Neural crest cell (in vitro differentiated cells): ENCODE results near the gene TRIM52. TPM values are rescaled to one million over a fixed set of nuclear protein-coding genes. Genes with fewer than 3 reads are reported as not detected.
A peak's percentile ranks its signal among the peaks of the same experiment; 100 is the strongest.

Experiments
- DNase-seq: peaks from one replicate; pipeline ENCODE4 v3.0.0; 2021; ENCODE audit warnings: low read depth, mixed read lengths, low spot score
- H3K27ac Mint-ChIP-seq: one replicate; pipeline ENCODE4 v1.8.0; 2021; ENCODE audit warnings: mild to moderate bottlenecking, mixed read lengths; ENCODE audit not compliant: unreplicated experiment
- H3K27me3 Mint-ChIP-seq: 2 replicates; pipeline ENCODE4 v1.8.0; 2021; ENCODE audit warnings: low read depth, mild to moderate bottlenecking, mixed read lengths
- H3K36me3 Mint-ChIP-seq: 2 replicates; pipeline ENCODE4 v1.8.0; 2021; ENCODE audit warnings: low read depth, mild to moderate bottlenecking, mixed read lengths
- H3K4me1 Mint-ChIP-seq: 2 replicates; pipeline ENCODE4 v1.8.0; 2021; ENCODE audit warnings: mixed read lengths
- H3K4me3 Mint-ChIP-seq: one replicate; pipeline ENCODE4 v1.8.0; 2021; ENCODE audit warnings: mild to moderate bottlenecking, mixed read lengths
- H3K9me3 Mint-ChIP-seq: 2 replicates; pipeline ENCODE4 v1.8.0; 2021; ENCODE audit warnings: mixed read lengths
- total RNA-seq: library from RNA; stranded (reverse); gene quantifications from 2 replicates; pipeline ENCODE4 v1.2.1, GENCODE V29; 2021
- TF ChIP-seq, protein P1 (sequence below): fragments of 200-600 bp; sonication (generic); conservative IDR thresholded peaks from 2 replicates; pipeline ENCODE4 v1.5.0; 2021; ENCODE audit warnings: antibody characterized with exemption, mild to moderate bottlenecking

TRIM52 gene
- total RNA-seq, 1 donor from 2014 or later, result 9.0 TPM

DNA sequence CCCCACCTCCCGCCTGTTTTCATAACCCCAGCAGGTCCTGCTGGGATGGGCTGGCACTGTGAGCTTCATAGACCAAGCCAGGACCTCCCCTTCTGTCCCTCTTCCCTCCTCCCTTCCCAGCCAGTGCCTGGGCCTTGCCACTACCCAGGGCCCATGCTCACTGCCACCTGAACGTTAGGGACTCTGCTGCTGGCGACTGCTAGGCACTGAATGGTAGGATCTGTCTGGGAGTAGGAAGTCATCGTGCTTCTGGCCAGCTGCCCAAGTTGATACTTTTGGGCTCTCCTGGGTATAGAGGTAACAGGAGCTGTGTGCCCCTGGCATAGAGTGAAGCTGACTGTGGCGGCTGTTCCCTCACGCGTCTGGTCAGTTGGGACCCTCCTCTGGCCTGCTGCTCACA, 29.5 kb downstream of the TRIM52 start:
- H3K27ac Mint-ChIP-seq, result no peak overlapping the region
- no peak for DNase-seq
- H3K36me3 Mint-ChIP-seq, result peaks cover 16% of the 10 kb centered on the region
- peaks cover 4% of the 10 kb centered on the region for H3K4me1 Mint-ChIP-seq
- H3K27me3 Mint-ChIP-seq, result peaks cover 24% of the 10 kb centered on the region
- H3K9me3 Mint-ChIP-seq, result no peaks in the 10 kb centered on the region
- TF ChIP-seq, protein P1, sequence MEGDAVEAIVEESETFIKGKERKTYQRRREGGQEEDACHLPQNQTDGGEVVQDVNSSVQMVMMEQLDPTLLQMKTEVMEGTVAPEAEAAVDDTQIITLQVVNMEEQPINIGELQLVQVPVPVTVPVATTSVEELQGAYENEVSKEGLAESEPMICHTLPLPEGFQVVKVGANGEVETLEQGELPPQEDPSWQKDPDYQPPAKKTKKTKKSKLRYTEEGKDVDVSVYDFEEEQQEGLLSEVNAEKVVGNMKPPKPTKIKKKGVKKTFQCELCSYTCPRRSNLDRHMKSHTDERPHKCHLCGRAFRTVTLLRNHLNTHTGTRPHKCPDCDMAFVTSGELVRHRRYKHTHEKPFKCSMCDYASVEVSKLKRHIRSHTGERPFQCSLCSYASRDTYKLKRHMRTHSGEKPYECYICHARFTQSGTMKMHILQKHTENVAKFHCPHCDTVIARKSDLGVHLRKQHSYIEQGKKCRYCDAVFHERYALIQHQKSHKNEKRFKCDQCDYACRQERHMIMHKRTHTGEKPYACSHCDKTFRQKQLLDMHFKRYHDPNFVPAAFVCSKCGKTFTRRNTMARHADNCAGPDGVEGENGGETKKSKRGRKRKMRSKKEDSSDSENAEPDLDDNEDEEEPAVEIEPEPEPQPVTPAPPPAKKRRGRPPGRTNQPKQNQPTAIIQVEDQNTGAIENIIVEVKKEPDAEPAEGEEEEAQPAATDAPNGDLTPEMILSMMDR, result no peak
- peak overlapping the region; percentile 68 for H3K4me3 Mint-ChIP-seq

DNA sequence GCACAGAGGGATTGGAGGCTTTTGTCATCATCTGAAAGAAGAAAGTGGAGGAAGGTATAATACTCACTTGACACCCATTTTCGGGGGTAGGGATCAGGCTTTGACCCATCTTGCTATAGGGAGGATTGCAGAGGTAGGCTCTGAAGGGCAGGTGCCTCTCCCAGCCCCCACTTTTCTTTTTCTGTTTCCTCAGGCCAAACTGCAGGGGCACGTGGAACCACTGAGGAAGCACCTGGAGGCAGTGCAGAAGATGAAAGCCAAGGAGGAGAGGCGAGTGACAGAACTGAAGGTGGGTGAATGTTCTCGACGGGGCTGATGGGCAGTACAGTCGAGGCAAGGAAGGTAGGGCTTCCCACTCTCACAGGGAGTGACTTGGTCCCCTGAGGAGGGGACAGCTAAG, 30.4 kb downstream of the TRIM52 start:
- Mint-ChIP-seq H3K36me3 (peaks cover 12% of the 10 kb centered on the region), H3K4me3 (peak overlapping the region; percentile 68), H3K4me1 (peaks cover 7% of the 10 kb centered on the region), H3K27me3 (peaks cover 22% of the 10 kb centered on the region), H3K9me3 (no peaks in the 10 kb centered on the region), H3K27ac (no peak overlapping the region)
- no peak for DNase-seq
- TF ChIP-seq, protein P1, result no peak

DNA sequence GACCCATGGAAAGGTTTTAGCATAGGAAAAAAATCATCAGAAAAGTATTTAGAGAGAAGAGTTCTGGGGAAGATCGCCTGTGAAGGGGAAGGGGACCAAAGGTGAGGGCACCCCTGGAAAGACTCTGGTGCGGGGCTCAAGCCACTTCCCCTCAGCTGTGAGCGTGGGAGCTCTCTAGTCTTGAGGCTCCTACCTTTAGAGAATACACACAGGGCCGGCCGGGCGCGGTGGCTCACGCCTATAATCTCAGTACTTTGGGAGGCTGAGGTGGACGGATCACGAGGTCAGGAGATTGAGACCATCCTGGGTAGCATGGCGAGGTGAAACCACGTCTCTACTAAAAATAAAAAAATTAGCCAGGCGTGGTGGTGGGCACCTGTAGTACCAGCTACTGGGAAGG, 30.9 kb downstream of the TRIM52 start:
- Mint-ChIP-seq H3K4me1 (peaks cover 9% of the 10 kb centered on the region), H3K27ac (no peak overlapping the region), H3K27me3 (peaks cover 19% of the 10 kb centered on the region), H3K36me3 (peaks cover 8% of the 10 kb centered on the region), H3K4me3 (peak overlapping the region; percentile 70), H3K9me3 (no peaks in the 10 kb centered on the region)
- DNase-seq, result no peak
- TF ChIP-seq, protein P1, result no peak

DNA sequence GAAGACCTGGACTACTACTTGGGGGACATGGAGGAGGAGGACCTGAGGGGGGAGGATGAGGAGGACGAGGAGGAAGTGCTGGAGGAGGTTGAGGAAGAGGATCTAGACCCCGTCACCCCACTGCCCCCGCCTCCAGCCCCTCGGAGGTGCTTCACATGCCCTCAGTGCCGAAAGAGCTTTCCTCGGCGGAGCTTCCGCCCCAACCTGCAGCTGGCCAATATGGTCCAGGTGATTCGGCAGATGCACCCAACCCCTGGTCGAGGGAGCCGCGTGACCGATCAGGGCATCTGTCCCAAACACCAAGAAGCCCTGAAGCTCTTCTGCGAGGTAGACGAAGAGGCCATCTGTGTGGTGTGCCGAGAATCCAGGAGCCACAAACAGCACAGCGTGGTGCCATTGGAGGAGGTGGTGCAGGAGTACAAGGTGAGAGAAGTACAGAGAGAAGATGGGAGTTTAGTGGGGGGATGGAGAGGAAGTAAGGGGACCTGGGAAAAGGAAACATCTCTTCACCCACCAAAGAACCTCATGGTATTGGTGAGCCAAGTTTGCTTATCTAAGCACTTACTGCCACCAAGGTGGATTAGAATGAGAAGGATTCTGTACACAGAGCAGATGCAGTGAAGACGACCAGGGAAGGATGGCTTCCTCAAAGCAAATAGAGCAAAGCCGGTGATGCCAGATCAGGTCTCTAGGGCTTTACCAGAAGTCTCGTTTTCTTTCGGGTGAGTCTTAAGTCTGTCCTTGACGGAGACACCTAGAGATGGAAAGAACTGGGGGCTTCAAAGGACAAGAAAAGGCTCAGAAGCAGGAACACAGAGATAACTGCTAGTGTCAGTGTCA, 36.3 kb downstream of the TRIM52 start:
- H3K9me3 Mint-ChIP-seq, result peaks cover 6% of the 10 kb centered on the region
- H3K27me3 Mint-ChIP-seq, result peaks cover 35% of the 10 kb centered on the region
- H3K4me1 Mint-ChIP-seq, result peaks cover 42% of the 10 kb centered on the region
- DNase-seq, result no peak
- H3K4me3 Mint-ChIP-seq, result peak overlapping the region; percentile 95
- no peak overlapping the region for H3K27ac Mint-ChIP-seq
- TF ChIP-seq, protein P1, result no peak
- peaks cover 11% of the 10 kb centered on the region for H3K36me3 Mint-ChIP-seq

DNA sequence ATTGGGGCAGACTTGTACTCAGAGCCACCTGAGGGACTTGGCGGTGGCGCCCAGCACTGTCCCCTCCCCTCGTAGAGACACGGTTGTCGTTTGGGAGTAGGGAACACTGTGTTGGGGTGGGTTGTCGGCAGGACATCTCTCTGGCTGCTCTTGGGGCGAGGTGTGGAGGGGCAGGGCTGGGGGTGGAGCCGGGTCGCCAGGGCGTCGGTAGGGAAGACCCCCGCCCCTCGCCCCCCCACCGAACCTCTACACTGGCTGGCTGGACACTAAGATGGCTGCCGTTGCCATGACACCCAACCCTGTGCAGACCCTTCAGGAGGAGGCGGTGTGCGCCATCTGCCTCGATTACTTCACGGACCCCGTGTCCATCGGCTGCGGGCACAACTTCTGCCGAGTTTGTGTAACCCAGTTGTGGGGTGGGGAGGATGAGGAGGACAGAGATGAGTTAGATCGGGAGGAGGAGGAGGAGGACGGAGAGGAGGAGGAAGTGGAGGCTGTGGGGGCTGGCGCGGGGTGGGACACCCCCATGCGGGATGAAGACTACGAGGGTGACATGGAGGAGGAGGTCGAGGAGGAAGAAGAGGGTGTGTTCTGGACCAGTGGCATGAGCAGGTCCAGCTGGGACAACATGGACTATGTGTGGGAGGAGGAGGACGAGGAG, 37.1 kb downstream of the TRIM52 start:
- H3K27ac Mint-ChIP-seq, result peak overlapping the region; percentile 99
- peaks cover 42% of the 10 kb centered on the region for H3K4me1 Mint-ChIP-seq
- H3K36me3 Mint-ChIP-seq, result peaks cover 11% of the 10 kb centered on the region
- H3K4me3 Mint-ChIP-seq, result peak overlapping the region; percentile 95
- DNase-seq, result peak; percentile 64
- H3K27me3 Mint-ChIP-seq, result peaks cover 40% of the 10 kb centered on the region
- peaks cover 6% of the 10 kb centered on the region for H3K9me3 Mint-ChIP-seq
- TF ChIP-seq, protein P1, result no peak
